ENCODE data around the gene SERINC4.
A peak's percentile ranks its signal among the peaks of the same experiment; 100 is the strongest.

The SERINC4 gene

DNA sequence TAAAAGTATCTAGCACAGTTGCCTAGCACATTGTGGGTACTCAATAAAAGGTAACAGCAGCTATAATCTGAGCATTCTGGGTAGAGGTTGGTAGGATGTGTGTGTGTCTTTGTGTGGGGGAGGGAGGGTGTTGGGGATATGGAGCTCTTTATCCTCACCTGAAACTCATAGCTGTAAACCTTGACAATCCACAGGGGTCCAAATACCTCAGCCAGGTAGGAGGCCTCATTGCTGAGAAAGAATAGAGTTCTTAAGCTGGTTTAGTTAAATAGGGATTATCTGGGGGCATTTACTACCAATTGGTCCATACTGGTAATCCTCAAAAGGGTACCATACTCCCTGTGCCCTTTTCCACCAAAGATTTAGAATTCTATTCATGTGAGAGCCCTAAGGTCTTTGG is 4.0 kb downstream of the SERINC4 start:
- DNase-seq, result no peak

DNA sequence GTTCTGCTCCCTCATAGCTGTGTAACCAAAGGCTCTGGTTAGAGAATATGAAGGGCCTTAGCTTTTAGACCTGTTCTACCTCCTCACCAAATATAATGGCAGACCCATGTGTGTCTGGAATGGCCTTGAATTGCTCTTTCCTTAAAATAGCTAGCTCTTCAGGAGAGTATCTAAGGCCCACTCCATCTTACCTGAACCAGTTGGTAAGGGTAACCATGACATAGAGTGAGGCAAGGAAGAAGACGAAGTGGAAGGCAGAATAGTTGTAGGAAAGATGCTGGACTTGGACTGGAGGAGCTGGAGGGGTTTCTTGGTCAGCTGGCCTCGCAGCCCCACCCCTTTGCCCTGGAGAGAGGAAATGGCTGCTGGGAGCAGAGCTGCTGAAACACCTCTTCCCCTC is 4.8 kb downstream of the SERINC4 start:
- DNase-seq, result no peak

DNA sequence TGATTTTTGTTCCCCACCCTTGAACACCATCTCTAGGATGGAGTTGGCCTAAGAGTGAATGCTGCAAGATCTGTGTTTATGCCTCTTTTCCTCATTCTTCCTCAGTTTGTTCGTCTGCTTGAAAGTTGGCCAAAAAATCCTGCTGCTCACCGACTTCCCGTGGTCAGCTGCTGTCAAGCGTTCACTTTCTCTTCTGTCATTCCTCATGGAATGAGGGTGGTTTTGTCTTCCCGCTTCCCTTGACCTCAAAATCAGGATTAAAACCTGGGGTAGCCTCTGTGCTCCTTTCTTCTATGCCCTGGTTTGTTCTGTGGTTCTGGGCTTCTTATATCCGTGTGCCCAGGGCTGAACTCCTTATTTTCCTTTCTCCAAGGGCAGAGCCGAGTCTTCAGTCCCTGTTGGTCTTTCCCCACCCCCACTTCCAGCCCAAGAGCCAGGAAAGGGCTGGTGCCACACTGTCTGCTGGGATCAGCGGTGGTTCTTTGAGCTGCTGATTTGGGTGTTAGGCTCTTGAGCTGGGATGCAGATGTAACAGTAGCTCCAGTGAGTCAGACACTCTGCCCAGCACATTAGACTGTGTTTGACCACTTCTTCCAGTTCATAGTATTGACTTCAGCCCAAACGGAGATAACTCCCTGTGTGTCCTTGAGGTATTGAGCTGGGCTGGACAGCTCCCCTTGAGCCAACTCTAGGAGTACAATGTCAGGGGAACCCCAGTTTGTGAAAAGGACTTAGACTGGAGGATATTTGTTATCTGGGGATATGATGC is 5.6 kb downstream of the SERINC4 start:
- DNase-seq, result no peak

DNA sequence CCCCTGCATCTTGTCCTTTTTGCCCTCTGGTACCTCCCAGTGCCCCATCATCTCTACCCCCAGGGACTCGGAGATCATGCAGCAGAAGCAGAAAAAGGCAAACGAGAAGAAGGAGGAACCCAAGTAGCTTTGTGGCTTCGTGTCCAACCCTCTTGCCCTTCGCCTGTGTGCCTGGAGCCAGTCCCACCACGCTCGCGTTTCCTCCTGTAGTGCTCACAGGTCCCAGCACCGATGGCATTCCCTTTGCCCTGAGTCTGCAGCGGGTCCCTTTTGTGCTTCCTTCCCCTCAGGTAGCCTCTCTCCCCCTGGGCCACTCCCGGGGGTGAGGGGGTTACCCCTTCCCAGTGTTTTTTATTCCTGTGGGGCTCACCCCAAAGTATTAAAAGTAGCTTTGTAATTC is 6.4 kb downstream of the SERINC4 start:
- no peak for DNase-seq

DNA sequence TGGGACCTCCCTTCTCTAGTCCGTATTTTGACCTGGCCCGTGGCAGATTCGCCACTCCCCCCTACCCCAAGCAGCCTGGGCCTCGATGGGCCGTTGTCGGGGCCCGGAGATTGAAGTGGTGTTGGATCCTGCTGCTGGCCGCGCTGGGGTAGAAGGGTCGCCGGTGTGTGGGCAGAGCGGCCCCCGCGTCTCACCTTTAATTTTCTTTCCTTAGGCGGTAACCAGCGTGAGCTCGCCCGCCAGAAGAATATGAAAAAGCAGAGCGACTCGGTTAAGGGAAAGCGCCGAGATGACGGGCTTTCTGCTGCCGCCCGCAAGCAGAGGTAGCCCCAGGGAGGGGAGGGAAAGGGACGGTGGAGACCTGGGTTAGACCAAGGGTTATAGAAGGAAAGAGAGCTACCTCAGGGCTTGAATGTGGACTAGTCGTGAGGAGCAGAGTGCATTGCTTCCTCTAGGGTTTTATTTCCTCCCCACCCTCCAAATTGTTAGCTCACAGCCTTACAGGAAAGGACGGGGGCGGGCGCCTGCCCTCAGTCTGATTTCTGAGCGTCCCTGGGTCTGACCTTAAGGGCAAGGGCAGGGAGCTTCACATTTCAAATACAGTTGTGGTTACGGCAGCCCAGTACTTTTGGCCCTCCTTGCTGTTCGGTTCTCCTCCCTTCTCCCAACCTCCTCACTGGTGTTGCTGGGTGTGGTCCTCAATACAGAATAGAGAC is 7.1 kb downstream of the SERINC4 start:
- DNase-seq, result peak in 1 of 4 experiments; percentile 6

DNA sequence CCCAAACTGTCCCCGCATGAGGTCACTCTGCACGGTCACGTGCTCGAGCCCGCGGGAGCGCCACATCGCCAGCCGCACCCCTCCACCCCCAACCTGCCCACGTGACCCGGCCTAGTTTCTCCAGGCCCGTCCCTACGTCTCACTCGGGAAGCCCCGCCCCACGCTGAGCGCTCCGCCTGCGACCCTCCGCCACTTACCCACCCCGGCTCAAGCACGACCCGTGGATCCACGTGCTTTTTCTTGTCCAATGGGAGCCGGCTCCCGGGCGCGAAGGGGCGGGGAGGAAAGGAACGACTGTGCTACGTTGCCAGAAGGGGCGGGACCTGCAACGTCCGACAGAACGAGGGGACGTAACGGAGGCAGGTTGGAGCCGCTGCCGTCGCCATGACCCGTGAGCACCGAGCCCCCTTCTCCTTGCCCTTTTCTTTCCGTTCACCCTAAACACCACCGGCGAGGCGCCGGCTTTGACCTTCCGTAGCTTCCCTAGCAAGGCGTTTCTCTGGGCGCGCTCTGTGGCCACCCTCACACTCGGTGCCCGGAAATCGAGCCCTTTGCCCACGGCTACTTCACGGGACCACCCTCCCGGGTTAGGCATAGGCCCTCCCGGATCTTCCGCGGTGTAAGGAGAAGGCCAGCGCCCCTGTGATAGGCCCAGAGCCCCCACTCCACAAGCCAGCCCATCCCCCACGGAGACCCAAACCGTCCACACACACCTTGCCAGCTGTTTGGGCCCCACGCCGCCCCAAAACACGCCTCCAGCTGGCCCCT is 7.8 kb downstream of the SERINC4 start, which contains the start of gene SERF2:
Gene SERF2 (plus strand): TSS at position 328 of the 768 bp plus-strand sequence. CDS start 57 bp downstream, at position 385.
- peak; percentile 97 to 99 (median 98) for DNase-seq

DNA sequence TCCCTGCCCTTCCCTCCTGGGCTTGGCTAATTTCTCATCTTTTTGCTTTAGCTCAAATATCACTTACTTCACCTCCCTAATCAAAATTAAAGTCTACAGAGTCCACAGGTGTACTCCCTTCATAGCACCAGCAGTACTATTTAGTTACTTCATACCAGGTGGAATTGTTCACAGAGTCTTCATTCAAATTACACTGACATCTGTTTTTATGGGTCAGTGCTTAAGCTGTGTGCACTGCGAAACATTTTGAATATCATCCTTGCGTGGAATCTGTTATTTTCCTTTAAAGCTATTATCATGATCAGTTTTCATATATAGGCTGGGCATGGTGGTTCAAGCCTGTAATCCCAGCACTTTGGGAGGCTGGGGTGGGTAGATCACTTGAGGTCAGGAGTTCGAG is 10.6 kb downstream of the SERINC4 start:
- DNase-seq, result no peak

DNA sequence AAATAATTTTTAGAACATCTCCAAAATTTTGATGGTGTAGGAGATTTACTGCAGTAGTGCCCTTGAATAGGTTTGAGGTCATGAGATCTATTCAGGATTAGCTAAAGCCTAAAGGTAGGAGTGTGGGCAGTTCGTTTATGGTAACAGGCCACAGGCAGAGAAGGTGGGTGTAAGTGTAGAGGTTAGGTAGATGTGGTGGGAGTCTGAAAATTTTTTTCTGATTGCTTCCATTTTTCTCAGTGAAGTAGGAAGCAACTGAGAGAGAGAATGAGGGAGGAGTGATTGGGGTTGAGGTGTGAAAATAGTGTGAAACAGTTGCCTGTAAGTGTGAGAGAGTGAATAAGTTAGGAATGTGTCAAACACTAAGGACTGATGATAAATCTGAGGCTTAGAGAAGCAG is 21.0 kb downstream of the SERINC4 start:
- DNase-seq, result no peak

DNA sequence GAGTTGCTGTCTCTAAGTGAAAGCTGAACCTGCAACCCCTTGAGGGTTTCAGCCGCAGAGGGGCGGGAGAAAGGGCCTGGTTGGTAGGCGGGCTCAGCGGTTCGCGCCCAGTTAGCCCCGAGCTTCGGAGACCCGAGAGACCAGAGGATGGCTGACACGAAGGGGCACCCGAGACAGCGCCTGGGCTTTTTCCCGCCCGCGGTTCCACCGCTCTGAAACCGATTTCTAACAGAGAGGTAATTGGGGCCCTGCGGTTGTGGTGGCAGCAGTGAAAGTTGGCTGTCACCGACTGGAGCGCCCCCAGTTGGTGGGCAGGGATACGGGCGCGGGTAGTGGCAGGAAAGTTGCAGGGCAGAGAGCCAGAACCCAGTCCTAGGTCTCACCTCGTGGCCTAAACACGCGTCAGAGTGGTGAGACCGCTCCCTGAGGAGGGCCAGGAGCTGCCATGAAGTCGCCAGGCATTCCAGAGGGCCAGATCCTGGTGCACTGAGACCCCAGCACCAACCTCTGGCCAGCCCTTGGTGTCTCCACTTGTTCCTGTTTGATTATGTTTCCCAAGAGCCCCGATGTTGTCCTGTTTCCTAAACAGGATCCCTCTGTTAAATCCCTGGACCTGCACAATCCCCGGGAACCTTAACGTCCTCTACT is 22.6 kb downstream of the SERINC4 start:
- DNase-seq, result peak; percentile 51 to 75 (median 66)

DNA sequence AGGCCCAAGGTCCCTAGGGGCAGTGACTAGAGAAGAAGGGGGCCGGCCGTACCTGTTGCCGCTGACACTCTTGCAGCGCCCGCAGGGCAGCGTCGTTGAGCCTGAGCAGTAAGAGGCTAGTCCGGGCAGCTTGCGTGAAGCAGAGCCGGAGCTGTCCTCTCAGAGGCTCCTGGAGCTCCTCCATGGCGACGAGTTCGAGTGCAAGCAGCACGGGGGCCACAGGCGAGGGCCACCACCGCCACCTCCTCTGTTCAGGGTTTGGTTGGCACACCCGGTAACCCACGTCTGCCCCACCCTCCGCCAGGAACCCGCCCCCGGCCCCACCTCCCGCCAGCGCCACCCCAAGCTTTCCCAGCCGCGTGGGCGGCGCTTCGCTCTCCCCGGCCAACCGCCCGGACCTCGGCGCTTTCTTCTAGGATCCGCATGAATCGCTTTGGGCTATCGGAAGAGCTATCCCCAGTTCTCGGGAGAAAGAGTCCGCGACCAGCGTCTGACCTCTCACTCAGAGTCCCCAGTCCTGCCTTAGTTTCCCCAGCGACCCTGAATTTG is 23.2 kb downstream of the SERINC4 start, which contains the start of gene ELL3:
Gene ELL3 (minus strand): TSS at position 249 of the 549 bp plus-strand sequence. CDS start 65 bp downstream, at position 184.
- DNase-seq, result peak; percentile 47 to 80 (median 59)

DNA sequence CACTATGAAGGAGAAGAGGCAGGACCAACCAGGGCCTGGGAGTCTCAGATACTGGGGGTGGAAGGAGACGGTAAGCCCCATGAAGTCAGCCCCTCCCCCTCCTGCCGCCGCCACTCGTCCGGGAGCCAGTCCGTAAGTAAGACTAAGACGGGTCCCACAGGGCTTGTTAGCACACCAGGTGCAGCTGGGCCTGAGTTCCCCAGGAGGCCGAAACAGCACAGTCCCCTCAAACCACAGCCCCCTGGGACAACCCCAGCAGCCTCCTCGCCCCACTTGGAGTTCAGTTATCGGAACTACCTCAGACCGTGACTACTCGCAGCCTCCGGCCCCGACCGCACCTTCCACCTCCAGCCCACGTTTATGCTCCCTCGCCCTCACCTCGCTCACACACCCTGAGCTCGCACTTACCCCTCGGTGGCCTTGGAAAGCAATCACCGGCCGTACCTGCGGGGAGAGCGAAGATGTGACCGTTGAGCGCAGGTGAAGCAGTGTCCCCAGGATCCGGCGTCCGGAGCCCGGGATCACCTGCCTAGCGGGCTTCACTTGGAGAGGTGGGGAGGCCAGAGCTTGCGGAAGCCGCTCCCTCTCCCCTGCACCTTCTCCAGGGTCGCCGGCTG is 23.8 kb downstream of the SERINC4 start:
- DNase-seq, result peak in 1 of 4 experiments; percentile 6

DNA sequence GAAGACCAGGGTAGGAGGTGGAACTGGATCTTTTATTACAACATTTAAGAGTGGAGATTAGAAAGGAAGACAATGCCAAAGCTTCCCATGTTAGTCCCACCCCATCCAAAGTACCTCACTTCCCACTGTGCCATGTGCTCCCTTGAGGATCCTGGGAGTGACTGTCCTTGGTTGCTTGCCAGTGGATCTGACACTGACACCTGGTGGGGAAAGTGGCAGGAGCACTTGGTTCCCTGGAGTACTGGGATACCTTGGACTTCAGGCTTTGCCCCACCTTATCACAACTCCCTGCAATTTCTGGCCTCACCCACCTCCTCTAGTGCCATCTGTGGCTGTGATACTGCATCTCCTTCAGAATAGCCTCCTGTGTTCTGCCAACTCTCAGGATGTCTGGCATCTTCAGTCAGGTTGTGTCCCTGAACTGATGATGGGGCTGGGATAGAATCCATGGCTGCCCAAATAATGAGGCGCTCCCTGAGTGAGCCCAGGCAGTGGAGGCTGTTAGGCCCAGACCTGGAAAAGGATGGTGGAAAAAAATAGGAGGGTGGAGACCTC is 24.5 kb downstream of the SERINC4 start:
- no peak for DNase-seq

DNA sequence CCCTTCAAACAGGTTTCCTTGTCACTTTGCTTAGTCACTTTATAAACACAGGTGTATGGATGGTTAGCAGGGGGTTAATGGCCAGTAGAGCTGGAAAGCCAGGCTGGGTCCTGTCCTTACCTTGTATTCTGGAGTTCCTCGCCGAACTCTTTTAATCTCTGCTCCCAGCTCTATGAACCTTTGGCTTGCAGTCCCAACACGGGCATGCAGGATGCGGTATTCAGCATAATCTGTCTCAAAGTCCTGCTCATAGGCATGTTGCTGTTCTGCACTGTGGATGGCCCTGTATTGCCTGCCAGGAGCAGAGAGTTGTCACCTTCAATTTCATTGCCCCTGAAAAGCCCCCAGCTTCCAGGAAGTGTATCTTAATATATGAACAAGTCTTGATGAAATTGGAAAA is 26.0 kb downstream of the SERINC4 start:
- no peak for DNase-seq

DNA sequence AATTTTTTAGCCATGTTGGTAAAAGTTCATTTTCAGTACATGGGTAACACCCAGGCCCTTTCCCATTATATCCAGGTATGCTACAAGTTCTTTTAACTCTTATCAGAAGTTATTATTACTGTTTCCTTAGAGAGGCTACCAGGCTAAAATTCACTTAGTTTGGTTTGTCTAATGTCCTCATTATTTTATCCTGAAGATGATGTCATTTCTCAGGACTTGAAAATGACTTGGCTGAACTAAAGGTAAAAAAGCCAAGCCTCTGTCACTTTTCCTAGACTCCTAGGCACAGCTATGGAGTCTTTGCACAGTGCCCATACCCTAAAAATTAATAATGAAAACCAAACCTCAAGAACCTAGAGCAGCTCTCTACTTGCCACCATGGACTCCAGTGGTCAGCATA is 27.4 kb downstream of the SERINC4 start:
- DNase-seq, result no peak

DNA sequence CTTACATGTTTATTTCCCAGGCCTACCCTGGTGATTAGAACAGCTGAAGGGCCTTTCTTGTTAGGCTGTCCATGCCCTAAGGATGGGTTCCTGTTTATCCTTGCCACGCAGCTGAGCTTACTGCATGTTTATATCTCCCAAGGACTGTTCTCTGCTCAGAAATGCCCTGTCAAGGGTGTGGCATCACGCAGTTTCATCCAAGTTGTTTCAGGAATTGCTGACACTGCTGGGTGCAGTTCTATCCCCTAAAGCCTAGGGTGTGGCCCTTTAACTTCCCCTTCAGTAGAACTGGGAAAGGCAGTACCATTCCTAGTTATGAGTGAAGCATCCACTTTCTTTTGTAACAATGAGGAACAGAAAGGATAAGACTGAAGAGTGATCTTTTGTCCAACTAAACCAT is 28.2 kb downstream of the SERINC4 start:
- DNase-seq, result no peak

DNA sequence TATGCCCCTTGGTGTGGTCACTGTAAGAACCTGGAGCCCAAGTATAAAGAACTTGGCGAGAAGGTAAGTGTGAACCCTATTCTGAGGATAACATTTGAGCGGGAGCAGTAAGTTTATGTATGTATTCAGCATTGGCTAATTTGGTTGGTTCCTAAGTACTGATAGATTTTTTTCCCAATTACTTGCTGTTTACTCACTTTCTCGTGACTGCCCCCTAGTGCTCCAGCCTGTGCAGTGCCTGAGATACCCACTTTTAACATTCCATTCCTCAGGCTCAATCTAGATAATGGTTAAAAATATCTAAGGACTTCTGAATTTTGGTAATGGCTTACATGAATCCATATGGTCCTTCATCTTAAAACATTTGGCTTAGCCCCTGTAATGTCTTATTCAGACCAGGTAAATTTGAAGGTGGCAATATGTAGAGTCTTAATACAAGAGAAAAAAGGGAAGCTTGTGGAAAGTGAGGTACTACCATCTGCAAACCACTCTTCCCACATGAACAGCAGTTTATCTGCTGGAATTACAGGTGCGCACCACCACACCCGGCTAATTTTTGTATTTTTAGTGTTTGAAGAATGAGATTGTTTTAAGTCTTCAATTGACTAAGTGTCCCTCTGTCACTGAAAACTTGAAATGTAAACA is 30.3 kb downstream of the SERINC4 start:
- peak in 1 of 4 experiments; percentile 45 for DNase-seq

DNA sequence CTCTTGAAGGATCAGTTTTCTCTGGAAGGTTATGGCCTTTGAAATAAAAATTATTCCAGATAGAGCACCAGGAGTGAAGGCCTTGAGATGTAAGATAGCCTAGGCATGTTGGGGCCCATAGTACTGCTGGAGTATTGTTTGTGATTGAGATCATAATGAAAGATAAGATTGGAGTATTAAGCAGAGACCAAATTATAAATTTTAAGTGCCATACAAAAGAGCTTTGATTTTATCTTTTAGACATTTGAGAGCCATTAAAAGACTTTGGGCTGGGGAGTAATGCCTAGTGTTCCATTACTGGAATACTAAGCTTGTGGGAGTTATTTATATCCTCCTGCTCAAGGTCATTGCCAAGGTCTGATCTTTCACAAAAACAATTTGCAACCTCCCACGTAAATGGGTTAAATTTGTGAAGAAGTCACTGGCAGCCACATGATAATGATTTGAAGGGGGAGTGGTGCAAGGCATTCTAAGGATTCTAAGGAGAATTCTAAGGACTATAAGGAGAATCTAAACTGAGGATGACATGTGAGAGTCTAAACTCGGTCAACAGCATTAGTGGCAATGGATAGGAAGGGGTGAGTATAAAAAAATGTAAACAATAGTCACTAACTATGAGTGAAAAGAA is 36.1 kb downstream of the SERINC4 start:
- DNase-seq, result no peak

DNA sequence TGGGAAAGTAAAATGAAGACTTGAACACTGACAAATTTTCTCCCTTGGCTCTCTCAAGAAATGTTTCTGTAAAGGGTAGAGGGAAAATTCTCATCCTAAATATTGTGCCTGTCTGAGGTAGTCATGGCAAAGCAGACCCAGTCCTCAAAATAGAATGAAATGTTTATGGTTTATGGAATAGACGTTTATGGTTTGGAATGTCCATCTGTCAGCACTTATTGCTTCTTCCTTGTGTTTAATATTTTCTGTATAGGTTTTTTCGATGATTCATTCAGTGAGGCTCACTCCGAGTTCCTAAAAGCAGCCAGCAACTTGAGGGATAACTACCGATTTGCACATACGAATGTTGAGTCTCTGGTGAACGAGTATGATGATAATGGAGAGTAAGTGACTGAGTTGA is 37.2 kb downstream of the SERINC4 start:
- no peak for DNase-seq

DNA sequence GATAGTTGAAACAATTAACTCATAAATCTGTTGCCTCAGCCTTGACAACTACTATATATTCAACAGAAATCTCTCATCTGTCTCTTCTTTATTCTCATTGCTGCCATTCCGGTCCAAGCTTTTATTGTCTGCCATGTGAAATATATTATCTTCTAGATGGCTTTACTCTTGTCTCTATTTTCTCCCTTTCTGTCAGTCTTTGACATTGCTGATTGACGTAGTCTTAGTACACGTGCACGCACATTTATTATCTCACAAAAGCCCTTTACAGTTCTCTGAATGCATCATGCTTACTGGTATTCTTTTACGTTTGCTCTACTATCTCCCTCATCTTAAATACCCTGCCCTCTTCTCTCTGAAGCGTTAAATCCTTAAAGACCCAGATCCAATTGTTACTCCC is 48.1 kb downstream of the SERINC4 start:
- no peak for DNase-seq

DNA sequence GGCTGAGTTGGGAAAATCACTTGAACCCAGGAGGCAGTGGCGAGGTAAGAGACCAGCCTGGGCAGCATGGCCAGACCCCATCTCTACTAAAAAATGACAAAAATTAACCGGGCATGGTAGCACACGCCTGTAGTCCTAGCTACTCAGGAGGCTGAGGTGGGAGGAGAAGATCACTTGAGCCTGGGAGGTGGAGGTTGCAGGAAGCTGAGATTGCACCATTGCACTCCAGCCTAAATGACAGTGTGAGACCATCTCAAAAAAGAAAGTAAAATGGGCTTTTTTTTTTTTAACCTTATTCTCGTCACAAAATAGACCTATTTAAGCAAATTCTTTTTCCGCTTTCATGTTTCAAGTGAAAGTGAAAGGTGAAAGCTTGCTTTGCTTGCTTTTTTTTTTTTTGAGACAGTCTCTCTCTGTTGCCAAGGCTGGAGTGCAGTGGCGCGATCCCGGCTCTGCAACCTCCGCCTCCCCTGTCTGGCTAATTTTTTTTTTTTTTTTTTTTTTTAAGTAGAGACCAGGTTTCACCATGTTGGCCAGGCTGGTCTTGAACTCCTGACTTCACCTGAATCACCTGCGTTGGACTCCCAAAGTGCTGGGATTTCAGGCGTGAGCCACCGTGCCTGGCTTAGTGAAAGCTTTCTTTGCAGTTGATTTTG is 50.2 kb downstream of the SERINC4 start:
- no peak for DNase-seq
